Pancreas (tissue), 10 donors: ENCODE results near the gene NEMF. TPM values are rescaled to one million over a fixed set of nuclear protein-coding genes. Genes with fewer than 3 reads are reported as not detected.

Experiments
- ATAC-seq, 4 donors: fragments of 200-7000 bp; cut with Tn5 transposase; one replicate each; pipeline versions ENCODE4 v1.8.0 to v1.9.1; 2020; ENCODE audit warnings: mild to moderate bottlenecking in 4 of 4, moderate library complexity in 4 of 4
- DNase-seq, 6 donors: peaks; one replicate each; pipeline ENCODE4 v3.0.0-alpha.2; 2020
- FAIRE-seq: peaks from 2 replicates; lab custom pipeline; 2012; peaks lifted over from hg19 to GRCh38; lab: Jason Lieb, UNC
- H3K27ac ChIP-seq, 4 donors: fragments of 200-600 bp; sonication (generic); 1 replicate in 3 of 4; 2 replicates in 1 of 4; pipeline versions ENCODE4 v1.5.0 to v1.8.0; 2020
- H3K27me3 ChIP-seq, 4 donors: fragments of 200-600 bp; one replicate each; pipeline ENCODE4 v1.8.0; 2021
- H3K36me3 ChIP-seq, 3 donors: fragments of 200-600 bp; sonication (generic) in 1 of 3; one replicate each; pipeline versions ENCODE4 v1.5.0 to v1.8.0; 2020 to 2021
- H3K4me1 ChIP-seq, 3 donors: fragments of 200-600 bp; one replicate each; pipeline ENCODE4 v1.8.0; 2021
- H3K4me3 ChIP-seq, 4 donors: fragments of 200-600 bp; sonication (generic) in 2 of 4; one replicate each; pipeline versions ENCODE4 v1.5.0 to v1.8.0; 2020 to 2021
- H3K9me3 ChIP-seq, 4 donors: fragments of 200-600 bp; one replicate each; pipeline ENCODE4 v1.8.0; 2021
- WGBS, 2 donors: extraction: QIAGEN DNeasy Blood & Tissue Kit; methylation state at CpG; one replicate each; pipeline ENCODE4 v1.1.7; 2013; 5-methylcytosine and 5-hydroxymethylcytosine counted together
- intact Hi-C, 3 donors: fragments of 100-400 bp; cut with DNase I; formaldehyde crosslinking; loops; one replicate each; pipeline versions ENCODE4 v1.11.1 to v1.14.2; 2022
- polyA plus RNA-seq, 2 donors: library from polyadenylated mRNA; stranded (reverse); fragments of 200-250 nt; gene quantifications; one replicate each; pipeline ENCODE4 v1.2.3, GENCODE V29; 2013
- total RNA-seq, 6 donors: library from RNA; stranded (reverse); fragmentation: NEBNext Ultra II Directional in 4 of 6; extraction: Animal tissue kit (Norgen Biotek cat#: 25700) in 4 of 6; gene quantifications; one replicate each; pipeline versions ENCODE4 v1.2.1 to v1.2.4, GENCODE V29; 2021 to 2023
- TF ChIP-seq, protein P1 (sequence below), 4 donors: fragments of 200-600 bp; sonication (generic) in 3 of 4; IDR thresholded peaks; one replicate each; pipeline versions ENCODE4 v1.5.0 to v1.8.0; 2021; ENCODE audit warnings: antibody characterized with exemption in 4 of 4
- donor health status: healthy with polysubstance abuse.
- donor health status: DM: no; HTN: no; CAD: no; lungs with moderate emphysema.
- donor health status: DM: no; HTN: no; CAD: no.
- donor health status: control.
- donor health status: control.
- donor health status: Bipolar disorder and iron deficiency.
- donor health status: DM: yes; HTN: yes; CAD: no.
- donor health status: DM: no; HTN: no; CAD: no.
- donor health status: DM: no; HTN: no; CAD: no.
- donor health status: DM: yes; HTN: yes; CAD: no.

The NEMF gene
- total and polyA plus RNA-seq, 8 donors: 17.6 to 32.4 (median 22.1) TPM

DNA sequence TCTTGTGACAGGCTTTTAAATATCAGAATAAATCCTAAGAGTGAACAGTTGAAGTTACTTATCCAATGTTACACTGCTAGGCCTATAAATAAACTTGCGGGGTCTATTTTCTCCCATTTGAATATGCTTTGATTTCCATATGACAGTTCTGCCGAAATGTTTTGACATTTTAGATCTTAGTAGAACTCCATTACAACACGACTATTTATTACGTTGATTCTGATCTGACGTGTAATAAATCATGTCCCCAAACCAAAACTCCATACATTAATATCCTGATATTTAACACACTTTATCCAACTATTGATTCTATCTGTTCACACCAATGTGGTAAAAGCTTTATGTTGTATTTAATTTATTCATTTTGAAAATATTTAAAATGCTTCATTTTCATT is 16.1 kb upstream of the NEMF start:
- no peaks in the 10 kb centered on the region for H3K27me3 ChIP-seq
- H3K36me3 ChIP-seq: no peaks in the 10 kb centered on the region
- no peaks in the 10 kb centered on the region for H3K9me3 ChIP-seq
- ATAC-seq: no peak
- peak overlapping the region in 3 of 4 donors; percentile 23 to 50 (median 50) for H3K4me3 ChIP-seq
- no peak for FAIRE-seq
- H3K4me1 ChIP-seq: peaks cover 0 to 11% (median 7%) of the 10 kb centered on the region in 3 donors
- WGBS, 2 donors: 33 to 42% methylated on average over 5 of the region's 5 CpGs
- intact Hi-C loops: loop anchor here in 2 of 3 donors (5.0 kb wide), 2 partner anchors 239 to 244 kb away; no protein-coding TSS in a partner anchor
- DNase-seq: no peak
- H3K27ac ChIP-seq: peak overlapping the region; percentile 32 to 82 (median 55)
- TF ChIP-seq, protein P1, sequence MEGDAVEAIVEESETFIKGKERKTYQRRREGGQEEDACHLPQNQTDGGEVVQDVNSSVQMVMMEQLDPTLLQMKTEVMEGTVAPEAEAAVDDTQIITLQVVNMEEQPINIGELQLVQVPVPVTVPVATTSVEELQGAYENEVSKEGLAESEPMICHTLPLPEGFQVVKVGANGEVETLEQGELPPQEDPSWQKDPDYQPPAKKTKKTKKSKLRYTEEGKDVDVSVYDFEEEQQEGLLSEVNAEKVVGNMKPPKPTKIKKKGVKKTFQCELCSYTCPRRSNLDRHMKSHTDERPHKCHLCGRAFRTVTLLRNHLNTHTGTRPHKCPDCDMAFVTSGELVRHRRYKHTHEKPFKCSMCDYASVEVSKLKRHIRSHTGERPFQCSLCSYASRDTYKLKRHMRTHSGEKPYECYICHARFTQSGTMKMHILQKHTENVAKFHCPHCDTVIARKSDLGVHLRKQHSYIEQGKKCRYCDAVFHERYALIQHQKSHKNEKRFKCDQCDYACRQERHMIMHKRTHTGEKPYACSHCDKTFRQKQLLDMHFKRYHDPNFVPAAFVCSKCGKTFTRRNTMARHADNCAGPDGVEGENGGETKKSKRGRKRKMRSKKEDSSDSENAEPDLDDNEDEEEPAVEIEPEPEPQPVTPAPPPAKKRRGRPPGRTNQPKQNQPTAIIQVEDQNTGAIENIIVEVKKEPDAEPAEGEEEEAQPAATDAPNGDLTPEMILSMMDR (IDR thresholded peaks at IDR 0.05): no peak

DNA sequence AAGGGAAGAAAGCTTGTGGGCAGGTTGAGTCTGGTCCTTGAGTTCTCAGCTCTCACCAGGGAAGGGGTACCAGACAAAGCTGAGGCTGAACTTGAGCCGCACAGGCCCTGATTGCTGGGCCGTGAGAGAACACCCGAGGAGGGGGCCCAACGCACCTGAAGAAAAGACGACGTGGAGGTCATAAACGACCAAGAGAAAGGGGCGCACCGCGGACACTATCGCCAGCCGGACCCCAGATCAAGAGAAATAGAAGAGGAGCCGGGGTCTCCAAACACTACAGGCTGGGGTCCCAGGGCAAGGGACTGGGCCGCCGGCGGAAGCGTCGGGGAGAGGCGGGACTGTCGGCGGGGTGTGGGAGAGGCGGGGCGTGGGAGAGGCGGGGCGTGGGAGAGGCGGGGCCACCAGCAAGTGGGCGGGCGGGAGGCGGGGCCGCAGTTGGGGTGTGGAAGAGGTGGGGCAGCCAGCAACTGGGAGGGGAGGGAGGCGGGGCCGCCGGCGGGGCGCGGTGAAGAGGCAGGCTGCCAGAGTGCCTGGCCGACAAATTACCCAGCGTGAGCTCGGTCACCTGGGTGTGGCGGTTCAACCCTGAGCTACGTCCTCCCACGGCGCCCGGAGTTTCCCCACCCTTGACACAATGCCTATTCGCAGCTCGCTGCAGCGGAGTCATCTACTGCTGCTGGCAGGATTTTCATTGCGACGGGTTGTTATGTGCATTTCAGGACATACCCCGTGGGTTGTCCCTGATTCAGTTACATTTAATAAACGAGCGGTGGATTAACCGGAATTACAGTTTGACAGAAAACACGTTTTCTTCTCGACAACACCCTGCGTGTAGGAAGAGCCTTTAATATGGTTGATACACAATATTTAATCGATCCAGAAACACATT is 15.5 kb upstream of the NEMF start:
- ATAC-seq: peak; percentile 91 to 95 (median 93)
- H3K27me3 ChIP-seq: no peaks in the 10 kb centered on the region
- no peak for FAIRE-seq
- 1% methylated on average over 46 to 56 of the region's 57 CpGs for WGBS, 2 donors
- H3K9me3 ChIP-seq: no peaks in the 10 kb centered on the region
- peaks cover 0 to 11% (median 8%) of the 10 kb centered on the region in 3 donors for H3K4me1 ChIP-seq
- peak overlapping the region; percentile 65 to 92 (median 78) for H3K27ac ChIP-seq
- H3K36me3 ChIP-seq: no peaks in the 10 kb centered on the region
- TF ChIP-seq, protein P1 (IDR thresholded peaks at IDR 0.05): no peak
- peak overlapping the region; percentile 27 to 50 (median 45) for H3K4me3 ChIP-seq
- peak; percentile 96 to 99 (median 98) for DNase-seq
- intact Hi-C loops: loop anchor here in 2 of 3 donors (5.0 kb wide), 2 partner anchors 239 to 244 kb away; no protein-coding TSS in a partner anchor

DNA sequence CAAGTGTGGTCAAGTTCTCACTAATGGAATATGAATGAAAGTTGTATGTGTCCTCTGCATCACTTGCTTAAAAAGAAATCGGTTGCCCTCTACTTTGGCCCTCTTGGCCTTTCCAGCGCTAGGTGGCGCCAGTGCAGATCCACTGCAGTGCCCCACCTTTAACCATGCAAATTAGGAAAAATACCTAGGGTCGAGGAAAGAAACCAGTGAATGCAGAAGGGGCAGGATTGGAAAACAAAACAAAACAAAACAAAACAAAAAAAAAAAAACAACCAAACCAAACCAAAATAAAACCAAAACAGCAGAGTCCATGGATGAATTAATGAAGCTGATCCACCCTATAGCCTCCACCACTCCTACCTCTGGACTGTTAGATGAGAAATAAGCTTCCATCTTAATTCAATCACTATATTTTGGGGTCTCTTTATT is 12.9 kb upstream of the NEMF start:
- FAIRE-seq (no peak), DNase-seq (peak in 5 of 6 donors; percentile 55 to 91 (median 72)), ATAC-seq (no peak)
- no peaks in the 10 kb centered on the region for H3K36me3 ChIP-seq
- WGBS, 2 donors: 0 to 1% methylated on average over 4 of the region's 4 CpGs
- TF ChIP-seq, protein P1 (IDR thresholded peaks at IDR 0.05): peak; percentile 56 to 79 (median 66)
- H3K4me1 ChIP-seq: peaks cover 0 to 14% (median 8%) of the 10 kb centered on the region in 3 donors
- H3K27ac ChIP-seq: no peak overlapping the region
- H3K4me3 ChIP-seq: no peak overlapping the region
- no peaks in the 10 kb centered on the region for H3K9me3 ChIP-seq
- no peaks in the 10 kb centered on the region for H3K27me3 ChIP-seq
- intact Hi-C loops: loop anchor here in 2 of 3 donors (5.0 kb wide), 2 partner anchors 242 to 247 kb away; no protein-coding TSS in a partner anchor

DNA sequence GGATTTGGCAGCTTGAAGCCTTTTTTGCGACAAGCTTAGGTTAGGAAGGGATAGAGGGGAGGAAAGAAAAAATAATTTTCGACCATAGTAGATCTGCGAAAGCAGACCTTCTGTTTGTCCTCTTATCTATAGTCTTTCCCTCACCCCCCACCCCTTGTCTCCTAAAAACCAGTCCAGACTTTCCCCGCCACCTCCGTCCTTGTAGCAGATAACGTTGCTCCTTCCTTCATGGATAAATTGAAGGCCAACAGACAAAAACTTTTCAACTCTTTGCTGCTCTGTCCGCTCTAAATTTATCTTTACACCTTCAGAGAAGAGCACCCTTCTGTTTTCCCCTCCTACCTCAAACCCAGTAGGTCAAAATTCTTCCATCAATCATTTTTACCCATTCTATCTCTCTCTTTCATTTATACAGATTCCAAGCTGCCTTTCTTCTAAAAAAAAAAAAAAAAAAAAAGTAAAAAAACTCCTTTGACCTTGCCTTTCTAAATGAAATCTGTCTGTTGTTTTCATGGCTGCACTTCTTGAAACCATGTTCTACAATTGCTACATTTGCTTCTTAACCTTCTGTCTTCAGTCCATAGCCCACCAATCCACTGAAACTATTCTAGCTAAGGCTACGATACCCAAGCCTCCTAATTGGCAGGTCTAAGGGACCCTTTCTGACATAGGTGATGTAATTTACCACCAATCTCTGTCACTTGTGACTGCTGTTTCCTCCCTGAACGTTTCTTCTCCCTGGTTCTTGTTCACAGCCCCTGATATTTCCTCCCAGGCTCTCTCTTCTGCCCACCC is 11.1 kb upstream of the NEMF start:
- Histone ChIP-seq H3K9me3 (no peaks in the 10 kb centered on the region), H3K4me1 (peaks cover 0 to 12% (median 8%) of the 10 kb centered on the region in 3 donors), H3K27me3 (no peaks in the 10 kb centered on the region), H3K36me3 (no peaks in the 10 kb centered on the region), H3K27ac (peak overlapping the region; percentile 85 to 98 (median 96)), H3K4me3 (peak overlapping the region; percentile 13 to 77 (median 52))
- FAIRE-seq: no peak
- DNase-seq: no peak
- ATAC-seq: no peak
- TF ChIP-seq, protein P1 (IDR thresholded peaks at IDR 0.05): no peak
- 9% methylated on average over 9 of the region's 9 CpGs for WGBS, 2 donors
- intact Hi-C loops: no loop called here
